Hair follicle dermal papilla cell (primary cell): ENCODE data around the gene MBNL1. TPM values are rescaled to one million over a fixed set of nuclear protein-coding genes. Genes with fewer than 3 reads are reported as not detected.

ENCODE experiments used
- small RNA-seq: library from RNA; depleted of rRNA; stranded (forward); fragments of <200 nt; gene quantifications from one replicate; pipeline ENCODE3, GENCODE V24; 2012
- total RNA-seq: library from RNA; depleted of rRNA; stranded (reverse); fragments of >200 nt; gene quantifications from 2 replicates; pipeline ENCODE4 v1.2.3, GENCODE V29; 2012

Gene MBNL1, protein sequence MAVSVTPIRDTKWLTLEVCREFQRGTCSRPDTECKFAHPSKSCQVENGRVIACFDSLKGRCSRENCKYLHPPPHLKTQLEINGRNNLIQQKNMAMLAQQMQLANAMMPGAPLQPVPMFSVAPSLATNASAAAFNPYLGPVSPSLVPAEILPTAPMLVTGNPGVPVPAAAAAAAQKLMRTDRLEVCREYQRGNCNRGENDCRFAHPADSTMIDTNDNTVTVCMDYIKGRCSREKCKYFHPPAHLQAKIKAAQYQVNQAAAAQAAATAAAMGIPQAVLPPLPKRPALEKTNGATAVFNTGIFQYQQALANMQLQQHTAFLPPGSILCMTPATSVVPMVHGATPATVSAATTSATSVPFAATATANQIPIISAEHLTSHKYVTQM
- 413 and 465 TPM in 2 replicates for total RNA-seq

DNA sequence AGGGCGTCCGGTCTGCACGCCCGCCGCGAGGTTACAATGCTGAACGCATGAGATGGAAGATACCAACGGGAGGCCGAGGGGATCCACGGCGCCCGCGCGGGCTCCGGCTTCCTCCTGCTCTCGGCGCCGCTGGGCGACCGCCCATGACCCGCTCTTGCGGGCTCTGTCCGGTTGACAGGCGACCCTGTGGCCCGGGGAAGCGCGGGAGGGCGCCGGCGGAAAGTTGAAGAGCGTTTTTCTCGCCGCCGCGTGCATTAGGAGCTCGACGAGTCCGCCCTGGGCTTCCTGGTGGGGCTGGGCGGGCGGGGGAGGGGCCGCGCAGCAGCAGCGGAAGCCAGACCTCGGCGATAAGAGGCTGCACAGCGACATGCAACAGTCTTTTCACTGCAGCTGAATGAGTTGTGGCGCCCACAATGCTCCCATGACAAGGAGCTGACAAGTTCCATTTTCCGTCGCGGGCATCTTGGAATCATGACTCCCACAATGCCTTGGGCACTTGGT is at the start of gene MBNL1:
TSS of gene MBNL1 (plus strand) at position 375 of the 501 bp plus-strand sequence. CDS start 31,265 bp downstream, outside the sequence.

Small RNA genes lying within 50 kb of the gene (small RNA-seq; reads per million reads assigned to genes)
- gene RF00019: not detected
